SK-N-SH (cell line): ENCODE results near the gene SERPINB8. TPM values are rescaled to one million over a fixed set of nuclear protein-coding genes. Genes with fewer than 3 reads are reported as not detected.

Experiments used
- CTCF ChIA-PET: fragments of 300-600, 350-600 bp; formaldehyde crosslinking; extraction: SDS; loops from one replicate; lab custom pipeline; 2021; lab: Yijun Ruan, JAX
- POLR2A ChIA-PET: fragments of 350-600 bp; sonication (Branson Sonifier 250); formaldehyde crosslinking; extraction: SDS; loops from one replicate; lab custom pipeline; 2020; ENCODE audit warnings: antibody characterized with exemption, inconsistent platforms; lab: Yijun Ruan, JAX
- DNase-seq: peaks from one replicate; pipeline ENCODE4 v3.0.0; 2012
- H2AFZ ChIP-seq: fragments of 200-600 bp; sonication (generic); 2 replicates; pipeline ENCODE4 v1.8.1; 2016; ENCODE audit warnings: antibody characterized with exemption, mild to moderate bottlenecking, low read depth
- H3F3A ChIP-seq: fragments of 200-600 bp; sonication (generic); replicated peaks from 2 replicates; pipeline ENCODE3; 2016; ENCODE audit warnings: antibody characterized with exemption, mild to moderate bottlenecking; ENCODE audit not compliant: insufficient read depth
- H3K27ac ChIP-seq, 2 experiments: fragments of 200-500 bp in 1 of 2; fragments of 200-600 bp in 1 of 2; sonication (Bioruptor generic) in 1 of 2; sonication (generic), shearing (Covaris generic) in 1 of 2; 2 replicates each; pipeline versions ENCODE4 v1.5.1 to v1.6.1; 2014 to 2016; ENCODE audit warnings: low read depth in 2 of 2, inconsistent platforms in 1 of 2, low read length in 1 of 2, mild to moderate bottlenecking in 1 of 2, mixed read lengths in 1 of 2
- H3K27me3 ChIP-seq: fragments of 200-600 bp; sonication (generic), shearing (Covaris generic); 2 replicates; pipeline ENCODE4 v1.6.1; 2016; ENCODE audit warnings: mixed run types; ENCODE audit not compliant: insufficient read depth
- H3K36me3 ChIP-seq, 2 experiments: fragments of 200-500 bp in 1 of 2; fragments of 200-600 bp in 1 of 2; sonication (Bioruptor generic) in 1 of 2; sonication (generic) in 1 of 2; replicated peaks in 1 of 2; 2 replicates each; pipeline versions ENCODE3 to v1.5.1; 2014 to 2016; ENCODE audit warnings: low read length in 1 of 2, mild to moderate bottlenecking in 1 of 2; ENCODE audit not compliant: insufficient read depth in 2 of 2, control insufficient read depth in 1 of 2
- H3K4me1 ChIP-seq, 2 experiments: fragments of 200-500 bp in 1 of 2; fragments of 200-600 bp in 1 of 2; sonication (Bioruptor generic) in 1 of 2; sonication (generic), shearing (Covaris generic) in 1 of 2; 2 replicates each; pipeline versions ENCODE4 v1.5.1 to v1.6.1; 2014 to 2016; ENCODE audit warnings: low read depth in 1 of 2, low read length in 1 of 2, mixed run types in 1 of 2; ENCODE audit not compliant: insufficient read depth in 2 of 2, control insufficient read depth in 1 of 2
- H3K4me2 ChIP-seq: fragments of 200-600 bp; sonication (generic), shearing (Covaris generic); 2 replicates; pipeline ENCODE4 v1.6.1; 2017; ENCODE audit warnings: mixed run types
- H3K4me3 ChIP-seq, 2 experiments: fragments of 200-500 bp in 1 of 2; fragments of 200-600 bp in 1 of 2; sonication (Bioruptor generic) in 1 of 2; sonication (generic), shearing (Covaris generic) in 1 of 2; 2 replicates each; pipeline versions ENCODE4 v1.5.1 to v1.8.1; 2014 to 2016; ENCODE audit warnings: low read depth in 2 of 2, inconsistent platforms in 1 of 2, low read length in 1 of 2, mild to moderate bottlenecking in 1 of 2, mixed read lengths in 1 of 2, moderate library complexity in 1 of 2
- H3K79me2 ChIP-seq: fragments of 200-600 bp; sonication (generic); 2 replicates; pipeline ENCODE4 v1.8.1; 2017; ENCODE audit warnings: mild to moderate bottlenecking; ENCODE audit not compliant: insufficient read depth
- H3K9ac ChIP-seq: fragments of 200-600 bp; sonication (generic); 2 replicates; pipeline ENCODE4 v1.6.1; 2017; ENCODE audit warnings: mixed run types
- H3K9me2 ChIP-seq: fragments of 200-600 bp; sonication (generic); 2 replicates; pipeline ENCODE4 v1.6.1; 2017; ENCODE audit warnings: mixed run types
- H3K9me3 ChIP-seq: fragments of 200-600 bp; sonication (generic); 2 replicates; pipeline ENCODE4 v1.6.1; 2017; ENCODE audit warnings: mixed run types, mild to moderate bottlenecking, moderate library complexity
- H4K20me1 ChIP-seq: fragments of 200-600 bp; sonication (generic); 2 replicates; pipeline ENCODE4 v1.6.1; 2017; ENCODE audit warnings: mild to moderate bottlenecking, mixed run types; ENCODE audit not compliant: insufficient read depth
- CHD2 ChIP-seq: fragments of 150-350 bp; IDR thresholded peaks from 2 replicates; pipeline ENCODE4 v1.6.1; 2018; ENCODE audit warnings: low read length; ENCODE audit not compliant: partially characterized antibody
- EP300 ChIP-seq, 2 experiments: IDR thresholded peaks; 2 replicates each; pipeline versions ENCODE4 v1.4.0 to v1.6.1; 2012; ENCODE audit warnings: borderline replicate concordance in 1 of 2, low read depth in 1 of 2, low read length in 1 of 2
- GATA2 ChIP-seq: sonication (generic); formaldehyde crosslinking; IDR thresholded peaks from 2 replicates; pipeline ENCODE4 v1.5.0; 2020; ENCODE audit warnings: mild to moderate bottlenecking, missing genetic modification reagents
- JUND ChIP-seq: IDR thresholded peaks from 2 replicates; pipeline ENCODE4 v1.4.0; 2012
- MXI1 ChIP-seq: IDR thresholded peaks from 2 replicates; pipeline ENCODE4 v1.6.1; 2012; ENCODE audit warnings: mild to moderate bottlenecking, low read depth, low read length, improper control_type of control experiment
- NRF1 ChIP-seq: IDR thresholded peaks from 2 replicates; pipeline ENCODE4 v1.6.1; 2012; ENCODE audit warnings: low read depth, mild to moderate bottlenecking, low read length
- POLR2AphosphoS5 ChIP-seq: IDR thresholded peaks from 2 replicates; pipeline ENCODE4 v1.6.1; 2012; ENCODE audit warnings: low read depth, low read length
- RAD21 ChIP-seq: IDR thresholded peaks from 2 replicates; pipeline ENCODE4 v1.6.1; 2012; ENCODE audit warnings: mild to moderate bottlenecking, low read length
- RFX5 ChIP-seq: IDR thresholded peaks from 2 replicates; pipeline ENCODE4 v1.6.1; 2012; ENCODE audit warnings: mild to moderate bottlenecking, improper control_type of control experiment, low read length
- WGBS: methylation state at CpG from one replicate; pipeline ENCODE4 v1.1.6; 2017; ENCODE audit warnings: low lambda C conversion rate; 5-methylcytosine and 5-hydroxymethylcytosine counted together
- polyA plus RNA-seq, 3 experiments: library from polyadenylated mRNA; depleted of rRNA; stranded (reverse); fragments of >200 nt; gene quantifications; 2 replicates each; pipeline ENCODE4 v1.2.3, GENCODE V29; 2012
- TF ChIP-seq, protein P1 (sequence below): fragments of 150-350 bp; IDR thresholded peaks from 2 replicates; pipeline ENCODE4 v1.6.1; 2016; ENCODE audit warnings: mild to moderate bottlenecking, low read depth, low read length
- TF ChIP-seq, protein P2 (sequence below): IDR thresholded peaks from 2 replicates; pipeline ENCODE4 v1.4.0; 2012; ENCODE audit warnings: low read depth
- TF ChIP-seq, protein P3 (sequence below): IDR thresholded peaks from 2 replicates; pipeline ENCODE4 v1.6.1; 2012; ENCODE audit warnings: mild to moderate bottlenecking, low read depth, low read length, moderate library complexity
- TF ChIP-seq, protein P4 (sequence below): fragments of 150-350 bp; IDR thresholded peaks from 2 replicates; pipeline ENCODE4 v1.6.1; 2017; ENCODE audit warnings: antibody characterized with exemption, low read length, low read depth, borderline replicate concordance

Gene SERPINB8
- polyA plus RNA-seq, 1 of the 3 experiments (the other 2 are of a cell fraction) = 3.4 TPM

DNA sequence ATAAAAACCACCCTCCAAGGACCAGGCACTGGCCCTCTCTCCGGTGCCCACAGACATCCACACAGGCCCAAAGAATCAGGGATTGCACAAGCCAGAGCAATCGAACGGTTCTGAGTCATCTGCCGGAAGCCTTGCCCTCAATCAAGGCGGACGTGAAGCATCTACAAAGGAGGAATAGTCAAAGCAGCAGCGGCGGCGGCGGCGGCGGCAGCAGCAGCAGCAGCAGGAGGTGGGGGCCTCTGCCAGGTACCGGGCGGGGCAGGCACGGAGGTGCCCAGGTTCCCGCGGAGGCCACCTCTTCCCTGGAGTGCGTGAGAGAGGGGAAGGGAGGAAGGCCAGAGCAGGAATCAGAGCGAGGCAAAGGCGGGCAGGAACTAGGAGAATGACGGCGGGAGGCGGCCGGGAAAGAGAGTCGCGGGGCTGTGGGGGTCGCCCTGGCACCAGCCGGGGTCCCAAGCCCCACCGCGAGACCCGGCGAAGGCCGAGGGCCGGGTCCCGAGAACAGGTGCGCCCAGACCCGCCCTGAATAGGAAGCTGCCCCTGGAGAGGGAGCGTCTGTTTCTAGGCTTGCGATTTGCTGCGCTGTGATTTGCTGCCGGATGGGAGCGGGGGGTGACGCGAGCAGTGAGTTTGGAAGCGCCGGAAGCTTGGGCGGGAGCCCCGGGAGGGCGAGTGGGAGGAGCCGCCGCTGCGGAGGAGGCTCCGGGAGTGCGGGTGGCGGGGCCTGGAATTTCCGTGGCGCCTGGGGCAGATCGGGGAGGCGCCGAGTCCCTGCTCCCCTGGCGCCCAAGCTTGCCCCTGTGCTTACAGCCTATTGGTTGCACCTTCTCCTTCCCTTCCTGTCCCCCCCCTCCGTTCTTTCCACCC lies at the start of gene SERPINB8 (continued):
- peak; percentile 77 for TF ChIP-seq RFX5

DNA sequence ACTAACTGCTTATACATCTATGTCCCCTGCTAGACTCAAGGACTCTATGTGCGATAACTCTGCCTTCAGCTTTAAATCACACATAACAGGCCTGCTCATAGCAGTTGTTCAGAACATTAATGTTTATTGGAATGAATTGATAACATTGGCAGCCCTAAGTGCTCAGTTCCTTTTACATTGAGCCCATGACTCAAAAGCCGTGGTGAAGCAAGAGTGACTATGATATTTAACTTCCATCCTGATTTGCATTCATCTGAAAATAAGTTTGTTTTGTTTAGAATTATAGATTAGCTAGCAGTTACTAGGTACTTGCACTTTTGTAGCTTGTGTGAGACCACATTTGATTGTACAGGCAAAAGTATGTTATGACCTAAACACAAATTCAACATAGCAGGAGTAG lies 47.8 kb upstream of the SERPINB8 start:
- H4K20me1 ChIP-seq = no peaks in the 10 kb centered on the region
- no peak overlapping the region for H3K9ac ChIP-seq
- no peak for DNase-seq
- H3K79me2 ChIP-seq = no peaks in the 10 kb centered on the region
- no peak overlapping the region for H2AFZ ChIP-seq
- 0 out of 2 replicates have a peak, but pooled peaks cover 4% of the 10 kb centered on the region for H3K9me2 ChIP-seq
- ChIA-PET CTCF (interaction anchor here (1.2 kb wide), 1 partner anchor 14 kb away, joined by 3 read pairs; no protein-coding TSS in a partner anchor), POLR2A (no interaction called here)
- WGBS = 17% methylated on average over 2 of the region's 2 CpGs
- H3K4me1 ChIP-seq = no peaks in the 10 kb centered on the region
- H3K9me3 ChIP-seq = no peaks in the 10 kb centered on the region
- no peak overlapping the region for H3K4me3 ChIP-seq
- no peaks in the 10 kb centered on the region for H3F3A ChIP-seq
- H3K36me3 ChIP-seq = no peaks in the 10 kb centered on the region
- H3K4me2 ChIP-seq = no peak overlapping the region
- no peak for TF ChIP-seq EP300 (IDR thresholded peaks at IDR 0.05; ENCODE audit: borderline replicate concordance in 1 of 2, low read depth in 1 of 2, low read length in 1 of 2)
- no peak for TF ChIP-seq JUND
- TF ChIP-seq, protein P1, sequence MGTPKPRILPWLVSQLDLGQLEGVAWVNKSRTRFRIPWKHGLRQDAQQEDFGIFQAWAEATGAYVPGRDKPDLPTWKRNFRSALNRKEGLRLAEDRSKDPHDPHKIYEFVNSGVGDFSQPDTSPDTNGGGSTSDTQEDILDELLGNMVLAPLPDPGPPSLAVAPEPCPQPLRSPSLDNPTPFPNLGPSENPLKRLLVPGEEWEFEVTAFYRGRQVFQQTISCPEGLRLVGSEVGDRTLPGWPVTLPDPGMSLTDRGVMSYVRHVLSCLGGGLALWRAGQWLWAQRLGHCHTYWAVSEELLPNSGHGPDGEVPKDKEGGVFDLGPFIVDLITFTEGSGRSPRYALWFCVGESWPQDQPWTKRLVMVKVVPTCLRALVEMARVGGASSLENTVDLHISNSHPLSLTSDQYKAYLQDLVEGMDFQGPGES = no peak
- no peak for TF ChIP-seq POLR2AphosphoS5
- TF ChIP-seq CHD2 = no peak
- TF ChIP-seq, protein P2, sequence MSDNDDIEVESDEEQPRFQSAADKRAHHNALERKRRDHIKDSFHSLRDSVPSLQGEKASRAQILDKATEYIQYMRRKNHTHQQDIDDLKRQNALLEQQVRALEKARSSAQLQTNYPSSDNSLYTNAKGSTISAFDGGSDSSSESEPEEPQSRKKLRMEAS = no peak
- H3K27ac ChIP-seq = no peak overlapping the region
- H3K27me3 ChIP-seq = no peaks in the 10 kb centered on the region; the same call in 1 of the 2 replicates

DNA sequence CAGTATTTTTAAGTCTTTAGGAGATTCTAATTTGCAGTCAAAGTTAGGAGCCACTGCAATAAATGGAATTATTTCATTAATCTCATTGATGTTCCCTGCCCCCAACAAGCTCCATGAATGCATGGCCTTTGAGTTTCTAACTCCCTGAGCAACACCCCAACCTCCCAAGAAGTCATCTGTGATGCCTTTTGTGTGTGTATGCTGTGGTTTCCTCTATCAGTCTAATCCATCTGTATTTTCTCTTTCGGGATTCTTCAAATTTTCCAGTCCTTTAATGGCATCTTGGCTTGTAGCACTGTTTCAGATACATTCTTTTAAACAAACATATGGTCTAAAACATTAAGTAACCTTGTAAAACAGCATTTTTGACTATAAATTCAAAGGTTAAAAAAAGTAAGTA lies 45.3 kb upstream of the SERPINB8 start:
- no peak for TF ChIP-seq NRF1
- TF ChIP-seq, protein P3, sequence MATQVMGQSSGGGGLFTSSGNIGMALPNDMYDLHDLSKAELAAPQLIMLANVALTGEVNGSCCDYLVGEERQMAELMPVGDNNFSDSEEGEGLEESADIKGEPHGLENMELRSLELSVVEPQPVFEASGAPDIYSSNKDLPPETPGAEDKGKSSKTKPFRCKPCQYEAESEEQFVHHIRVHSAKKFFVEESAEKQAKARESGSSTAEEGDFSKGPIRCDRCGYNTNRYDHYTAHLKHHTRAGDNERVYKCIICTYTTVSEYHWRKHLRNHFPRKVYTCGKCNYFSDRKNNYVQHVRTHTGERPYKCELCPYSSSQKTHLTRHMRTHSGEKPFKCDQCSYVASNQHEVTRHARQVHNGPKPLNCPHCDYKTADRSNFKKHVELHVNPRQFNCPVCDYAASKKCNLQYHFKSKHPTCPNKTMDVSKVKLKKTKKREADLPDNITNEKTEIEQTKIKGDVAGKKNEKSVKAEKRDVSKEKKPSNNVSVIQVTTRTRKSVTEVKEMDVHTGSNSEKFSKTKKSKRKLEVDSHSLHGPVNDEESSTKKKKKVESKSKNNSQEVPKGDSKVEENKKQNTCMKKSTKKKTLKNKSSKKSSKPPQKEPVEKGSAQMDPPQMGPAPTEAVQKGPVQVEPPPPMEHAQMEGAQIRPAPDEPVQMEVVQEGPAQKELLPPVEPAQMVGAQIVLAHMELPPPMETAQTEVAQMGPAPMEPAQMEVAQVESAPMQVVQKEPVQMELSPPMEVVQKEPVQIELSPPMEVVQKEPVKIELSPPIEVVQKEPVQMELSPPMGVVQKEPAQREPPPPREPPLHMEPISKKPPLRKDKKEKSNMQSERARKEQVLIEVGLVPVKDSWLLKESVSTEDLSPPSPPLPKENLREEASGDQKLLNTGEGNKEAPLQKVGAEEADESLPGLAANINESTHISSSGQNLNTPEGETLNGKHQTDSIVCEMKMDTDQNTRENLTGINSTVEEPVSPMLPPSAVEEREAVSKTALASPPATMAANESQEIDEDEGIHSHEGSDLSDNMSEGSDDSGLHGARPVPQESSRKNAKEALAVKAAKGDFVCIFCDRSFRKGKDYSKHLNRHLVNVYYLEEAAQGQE = no peak
- TF ChIP-seq RFX5 = no peak
- TF ChIP-seq RAD21 = no peak
- no peak for TF ChIP-seq MXI1
- no peak for TF ChIP-seq GATA2
- TF ChIP-seq, protein P4, sequence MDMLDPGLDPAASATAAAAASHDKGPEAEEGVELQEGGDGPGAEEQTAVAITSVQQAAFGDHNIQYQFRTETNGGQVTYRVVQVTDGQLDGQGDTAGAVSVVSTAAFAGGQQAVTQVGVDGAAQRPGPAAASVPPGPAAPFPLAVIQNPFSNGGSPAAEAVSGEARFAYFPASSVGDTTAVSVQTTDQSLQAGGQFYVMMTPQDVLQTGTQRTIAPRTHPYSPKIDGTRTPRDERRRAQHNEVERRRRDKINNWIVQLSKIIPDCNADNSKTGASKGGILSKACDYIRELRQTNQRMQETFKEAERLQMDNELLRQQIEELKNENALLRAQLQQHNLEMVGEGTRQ = no peak
- DNase-seq = no peak
- Histone ChIP-seq H2AFZ (no peak overlapping the region), H3K4me2 (no peak overlapping the region; the same call in 1 of the 2 replicates), H3K9me2 (0 out of 2 replicates have a peak, but pooled peaks cover 4% of the 10 kb centered on the region), H3K9me3 (no peaks in the 10 kb centered on the region), H3K27me3 (no peaks in the 10 kb centered on the region; the same call in 1 of the 2 replicates), H3K9ac (no peak overlapping the region), H3K27ac (peak overlapping the region in 1 of 2 experiments; percentile 25; a peak in 1 of 4 replicates), H3K36me3 (no peaks in the 10 kb centered on the region), H3K79me2 (no peaks in the 10 kb centered on the region), H3F3A (no peaks in the 10 kb centered on the region), H3K4me1 (no peaks in the 10 kb centered on the region), H4K20me1 (no peaks in the 10 kb centered on the region), H3K4me3 (no peak overlapping the region)
- 0% methylated on average over 1 of the region's 1 CpG for WGBS
- POLR2A ChIA-PET = no interaction called here
- CTCF ChIA-PET = interaction anchor here (1.0 to 1.7 kb wide), 2 partner anchors 12 to 30 kb away, joined by 3 to 7 read pairs; no protein-coding TSS in a partner anchor
